Heart left ventricle (tissue), 16 donors: ENCODE data around the gene ACTR3C. TPM values are rescaled to one million over a fixed set of nuclear protein-coding genes. Genes with fewer than 3 reads are reported as not detected.
A peak's percentile ranks its signal among the peaks of the same experiment; 100 is the strongest.
"Not testable (repeated sequence)": the region's sequence is repeated elsewhere in the genome, so short reads cannot be mapped to it uniquely, and the experiment has no call there.

ENCODE experiments used
- ATAC-seq, 4 donors: fragments of 200-7000 bp; cut with Tn5 transposase; one replicate each; pipeline ENCODE4 v1.9.1; 2020 to 2022; ENCODE audit warnings: moderate library complexity in 4 of 4, mild to moderate bottlenecking in 3 of 4, moderate number of reproducible peaks in 1 of 4
- DNase-seq, 5 donors: peaks; one replicate each; pipeline ENCODE4 v3.0.0-alpha.2; 2020
- H3K27ac ChIP-seq, 12 donors: fragments of 200-600 bp; sonication (generic) in 4 of 12; one replicate each; pipeline versions ENCODE4 v1.5.0 to v1.8.0; 2016 to 2022; ENCODE audit warnings: mild to moderate bottlenecking in 2 of 12
- H3K27me3 ChIP-seq, 9 donors: fragments of 200-600 bp; sonication (generic) in 2 of 9; one replicate each; pipeline versions ENCODE4 v1.5.1 to v1.8.0; 2016 to 2022; ENCODE audit warnings: mild to moderate bottlenecking in 3 of 9
- H3K36me3 ChIP-seq, 9 donors: fragments of 200-600 bp; sonication (generic) in 2 of 9; one replicate each; pipeline versions ENCODE4 v1.5.0 to v1.8.0; 2018 to 2022; ENCODE audit warnings: mild to moderate bottlenecking in 2 of 9
- H3K4me1 ChIP-seq, 12 donors: fragments of 200-600 bp; sonication (generic) in 4 of 12; one replicate each; pipeline versions ENCODE4 v1.5.0 to v1.8.0; 2016 to 2022; ENCODE audit warnings: mild to moderate bottlenecking in 3 of 12
- H3K4me3 ChIP-seq, 12 donors: fragments of 200-600 bp; sonication (generic) in 4 of 12; one replicate each; pipeline versions ENCODE4 v1.5.0 to v1.8.0; 2017 to 2022; ENCODE audit warnings: mild to moderate bottlenecking in 9 of 12, moderate library complexity in 4 of 12
- H3K9me3 ChIP-seq, 12 donors: fragments of 200-600 bp; sonication (generic) in 4 of 12; one replicate each; pipeline versions ENCODE4 v1.5.0 to v1.8.0; 2016 to 2022; ENCODE audit warnings: mild to moderate bottlenecking in 1 of 12
- WGBS, 4 donors: extraction: QIAGEN DNeasy Blood & Tissue Kit in 2 of 4; methylation state at CpG; one replicate each; pipeline versions ENCODE4 v1.1.5 to v1.1.7; 2013 to 2018; 5-methylcytosine and 5-hydroxymethylcytosine counted together
- intact Hi-C, 10 donors: fragments of 100-400 bp; cut with DNase I; formaldehyde crosslinking; loops; one replicate each; pipeline versions ENCODE4 v1.11.1 to v1.14.2; 2022
- polyA plus RNA-seq, 2 donors: library from polyadenylated mRNA; stranded (reverse); fragments of 200-250 nt; gene quantifications; one replicate each; pipeline ENCODE4 v1.2.3, GENCODE V29; 2013
- total RNA-seq, 9 donors: library from RNA; depleted of rRNA in 2 of 9; stranded (reverse); fragments of >200 nt in 2 of 9; fragmentation: NEBNext Ultra II Directional in 3 of 9; extraction: Animal tissue kit (Norgen Biotek cat#: 25700) in 3 of 9; gene quantifications; one replicate each; pipeline versions ENCODE4 v1.1.0 to v1.2.4, GENCODE V29; 2016 to 2023
- donor health status: ischemic (EF 13 %, LVEDD 7.1; RV severe dilation, severe dysfunction).
- donor health status: healthy with polysubstance abuse.
- donor health status: DM: no; HTN: yes; CAD: no.
- donor health status: DM: no; HTN: no; CAD: no.
- donor health status: ischemic (EF 25% LVEDD 6.9; RV normal size, moderate dysfunction).
- donor health status: ischemic (EF 25% LVEDD 5.7; RV mildly dilated, moderate dysfunction).
- donor health status: healthy.
- donor health status: DM: yes; HTN: yes; CAD: no.
- donor health status: ischemic (EF 35%, LVEDD 5.7; RV mildly dilated, moderate dysfunction).
- donor health status: nonischemic (EF 11% LVEDD 7.7; RV severe dilation, severe dysfunction).
- donor health status: DM: yes; HTN: yes; CAD: no.
- donor health status: PGD.
- donor health status: ischemic (EF 29% LVEDD 5.4; RV normal size, mild dysfunction).
- donor health status: nonischemic (EF 23%, LVEDD 6.1; RV moderate dilation, normal function).

Gene ACTR3C
- total and polyA plus RNA-seq, 11 donors = 1.6 to 5.9 (median 3.7) TPM

GRCh38 chr7:150225444-150225843 is 97.9 kb downstream of the ACTR3C start:
- intact Hi-C loops, ATAC-seq: not testable (repeated sequence)
- 44 to 59% (median 55%) methylated on average over 3 of the region's 3 CpGs for WGBS, 4 donors

GRCh38 chr7:150222083-150222972 is 101.0 kb downstream of the ACTR3C start:
- intact Hi-C loops = not testable (repeated sequence)

More at GRCh38 chr7:150225444-150225843, 97.9 kb downstream of the ACTR3C start:
- DNase-seq, H3K27ac ChIP-seq, H3K36me3 ChIP-seq, H3K9me3 ChIP-seq, H3K4me1 ChIP-seq, H3K4me3 ChIP-seq: not testable (repeated sequence)
- peaks cover 0 to 27% (median 0%) of the 10 kb centered on the region in 9 donors for H3K27me3 ChIP-seq

GRCh38 chr7:150220673-150221181 is 102.6 kb downstream of the ACTR3C start:
- WGBS, 4 donors = 1 to 4% (median 2%) methylated on average over 19 to 38 of the region's 38 CpGs
- H3K4me3 ChIP-seq = not testable (repeated sequence)
- ATAC-seq = peak in 2 of 4 donors; percentile 22 to 45

More at GRCh38 chr7:150222083-150222972, 101.0 kb downstream of the ACTR3C start:
- not testable (repeated sequence) for ATAC-seq, H3K27ac ChIP-seq, DNase-seq, H3K9me3 ChIP-seq, H3K4me3 ChIP-seq, H3K36me3 ChIP-seq, H3K4me1 ChIP-seq
- 58 to 68% (median 65%) methylated on average over 11 of the region's 11 CpGs for WGBS, 4 donors
- H3K27me3 ChIP-seq = peaks cover 0 to 28% (median 0%) of the 10 kb centered on the region in 9 donors

GRCh38 chr7:150219941-150220658 is 103.2 kb downstream of the ACTR3C start:
- peak in 1 of 4 donors; percentile 18 for ATAC-seq
- intact Hi-C loops, H3K9me3 ChIP-seq, H3K4me3 ChIP-seq, H3K4me1 ChIP-seq, H3K36me3 ChIP-seq, H3K27ac ChIP-seq, DNase-seq: not testable (repeated sequence)
- 0 to 4% (median 2%) methylated on average over 15 to 25 of the region's 50 CpGs for WGBS, 4 donors
- peaks cover 0 to 22% (median 0%) of the 10 kb centered on the region in 9 donors for H3K27me3 ChIP-seq

More at GRCh38 chr7:150220673-150221181, 102.6 kb downstream of the ACTR3C start:
- H3K4me1 ChIP-seq, H3K9me3 ChIP-seq, DNase-seq, intact Hi-C loops, H3K36me3 ChIP-seq, H3K27ac ChIP-seq: not testable (repeated sequence)
- peaks cover 0 to 28% (median 0%) of the 10 kb centered on the region in 9 donors for H3K27me3 ChIP-seq

GRCh38 chr7:150206848-150207247 is 116.5 kb downstream of the ACTR3C start:
- H3K9me3 ChIP-seq, ATAC-seq, H3K27me3 ChIP-seq, DNase-seq, H3K36me3 ChIP-seq, H3K4me1 ChIP-seq, intact Hi-C loops, H3K27ac ChIP-seq, H3K4me3 ChIP-seq: not testable (repeated sequence)
- 83 to 96% (median 90%) methylated on average over 1 of the region's 1 CpG for WGBS, 4 donors

GRCh38 chr7:150205866-150206265 is 117.5 kb downstream of the ACTR3C start:
- H3K9me3 ChIP-seq, H3K4me1 ChIP-seq, H3K27me3 ChIP-seq, DNase-seq, intact Hi-C loops, H3K4me3 ChIP-seq, ATAC-seq, H3K27ac ChIP-seq, H3K36me3 ChIP-seq: not testable (repeated sequence)
- WGBS, 4 donors = 80 to 86% (median 82%) methylated on average over 4 of the region's 4 CpGs

GRCh38 chr7:150204577-150204976 is 118.8 kb downstream of the ACTR3C start:
- ATAC-seq, H3K27ac ChIP-seq, intact Hi-C loops, H3K4me1 ChIP-seq, DNase-seq, H3K27me3 ChIP-seq, H3K36me3 ChIP-seq, H3K9me3 ChIP-seq, H3K4me3 ChIP-seq: not testable (repeated sequence)
- WGBS, 4 donors = 81 to 89% (median 83%) methylated on average over 7 of the region's 7 CpGs

- H3K27me3 ChIP-seq, H3K27ac ChIP-seq, DNase-seq, H3K36me3 ChIP-seq, intact Hi-C loops, H3K9me3 ChIP-seq, H3K4me1 ChIP-seq, H3K4me3 ChIP-seq, ATAC-seq: not testable (repeated sequence)
- WGBS, 4 donors = 80 to 85% (median 83%) methylated on average over 4 of the region's 4 CpGs
Observed at GRCh38 chr7:150202894-150203293, 120.5 kb downstream of the ACTR3C start.
